ENCODE results near the gene BCL2L15. TPM values are rescaled to one million over a fixed set of nuclear protein-coding genes. Genes with fewer than 3 reads are reported as not detected.

Gene BCL2L15
- total RNA-seq = 0.43 and 1.1 TPM in 2 replicates

GRCh38 chr1:113887402-113888175 is at the start of gene BCL2L15:
Gene BCL2L15, minus strand, starts transcription at chr1:113887581. Its CDS starts 206 bp downstream, at chr1:113887375.

GRCh38 chr1:113928941-113929749 is 41.8 kb upstream of the BCL2L15 start, which contains the start of gene HIPK1:
Gene HIPK1, plus strand, starts transcription at chr1:113929324.

GRCh38 chr1:113904674-113905434 is 17.5 kb upstream of the BCL2L15 start, which contains the start of the genes AP4B1 and DCLRE1B:
Gene AP4B1, minus strand, starts transcription at chr1:113904799. Its CDS starts 82 bp downstream, at chr1:113904717.
Gene DCLRE1B, plus strand, starts transcription at chr1:113905326. Its CDS starts 261 bp downstream, at chr1:113905587.

GRCh38 chr1:113871597-113872113 is 15.7 kb downstream of the BCL2L15 start, which contains the start of gene PTPN22:
Gene PTPN22, minus strand, starts transcription at chr1:113871712.

Other genes starting within 250 kb of the BCL2L15 start
- 62.2 and 72.9 TPM in 2 replicates for gene PHTF1, start 128.1 kb downstream of the BCL2L15 start, total RNA-seq
- gene RSBN1, start 75.1 kb downstream of the BCL2L15 start, total RNA-seq = 16.5 and 17.3 TPM in 2 replicates
- 6.0 and 15.8 TPM in 2 replicates for gene PTPN22, start 15.9 kb downstream of the BCL2L15 start, total RNA-seq
- 37.1 and 43.9 TPM in 2 replicates for gene AP4B1, start 17.2 kb upstream of the BCL2L15 start, total RNA-seq
- 10.5 and 12.8 TPM in 2 replicates for gene DCLRE1B, start 17.7 kb upstream of the BCL2L15 start, total RNA-seq
- 53.9 and 58.1 TPM in 2 replicates for gene HIPK1, start 41.7 kb upstream of the BCL2L15 start, total RNA-seq
- 0.36 and 0.53 TPM in 2 replicates for gene OLFML3, start 91.9 kb upstream of the BCL2L15 start, total RNA-seq

Measured in thoracic aorta endothelial cell (primary cell).